Tibial nerve (tissue), 3 donors: Measurements from ENCODE around the gene CST1.
"Not testable (repeated sequence)": the region's sequence is repeated elsewhere in the genome, so short reads cannot be mapped to it uniquely, and the experiment has no call there.

Experiments used
- CTCF ChIP-seq, 5 experiments: fragments of 200-600 bp in 3 of 5; fragments of 450-650 bp in 2 of 5; sonication (generic) in 3 of 5; IDR thresholded peaks; one replicate each; pipeline ENCODE4 v1.5.1; 2016 to 2019; ENCODE audit warnings: antibody characterized with exemption in 5 of 5, mild to moderate bottlenecking in 3 of 5, moderate library complexity in 2 of 5
- POLR2A ChIP-seq, 2 donors: fragments of 450-650 bp; IDR thresholded peaks; one replicate each; pipeline ENCODE4 v1.6.1; 2017; ENCODE audit warnings: antibody characterized with exemption in 2 of 2, mild to moderate bottlenecking in 2 of 2, moderate library complexity in 2 of 2

- not testable (repeated sequence) for TF ChIP-seq CTCF, POLR2A (IDR thresholded peaks at IDR 0.05)
Measured at GRCh38 chr20:23777380-23777779, 26.6 kb upstream of the CST1 start.
